Endothelial cell of hepatic sinusoid (primary cell): ENCODE data around the gene NAP1L4.

Experiments used
- in situ Hi-C: cut with HindIII; loops from 2 replicates; pipeline ENCODE4 v1.10.0; 2017; ENCODE audit warnings: low sequenced_read_pairs

NAP1L4 gene

DNA sequence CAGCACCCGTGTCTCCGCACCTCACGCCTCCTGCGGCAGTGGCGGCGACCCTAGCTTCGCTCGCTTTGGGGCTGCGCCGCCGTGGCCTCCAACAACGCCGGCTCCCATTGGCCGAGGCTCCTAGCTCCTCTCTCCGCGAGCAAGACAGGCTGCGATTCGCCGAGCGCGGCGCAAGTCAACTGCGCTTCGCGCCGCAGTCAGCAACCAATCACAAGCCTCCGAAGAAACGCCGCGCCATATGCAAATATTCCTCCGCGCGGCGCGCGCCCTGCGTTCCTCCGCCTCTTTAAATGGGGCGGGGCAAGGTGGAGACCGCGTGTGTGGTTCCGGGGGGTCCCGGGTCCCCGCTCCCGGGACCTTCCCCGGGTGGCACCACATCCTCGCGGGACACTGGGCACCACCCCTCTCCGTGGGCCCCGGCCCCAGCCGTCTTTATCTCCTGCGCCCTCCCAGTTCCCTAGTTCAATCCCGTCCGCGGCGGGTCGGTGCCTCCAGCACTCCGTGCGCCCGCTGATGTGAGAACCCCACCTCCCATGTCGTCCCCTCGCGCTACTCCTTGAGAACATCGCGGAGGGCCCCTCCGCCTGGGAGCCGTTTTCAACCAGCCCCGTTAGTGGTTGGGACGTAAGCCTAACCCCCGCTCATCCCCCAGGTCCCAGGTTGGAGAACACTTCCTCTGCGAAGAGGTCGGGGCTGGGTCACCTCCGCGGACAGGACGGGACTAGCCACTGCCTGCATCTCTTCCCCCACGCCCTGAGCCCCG lies at the start of gene NAP1L4:
Gene NAP1L4 (minus strand): TSS at position 96 of the 763 bp plus-strand sequence. CDS start 13,109 bp downstream, outside the sequence.
- in situ Hi-C loops = loop anchor here (5.0 kb wide), 1 partner anchor 40 kb away; no protein-coding TSS in a partner anchor

DNA sequence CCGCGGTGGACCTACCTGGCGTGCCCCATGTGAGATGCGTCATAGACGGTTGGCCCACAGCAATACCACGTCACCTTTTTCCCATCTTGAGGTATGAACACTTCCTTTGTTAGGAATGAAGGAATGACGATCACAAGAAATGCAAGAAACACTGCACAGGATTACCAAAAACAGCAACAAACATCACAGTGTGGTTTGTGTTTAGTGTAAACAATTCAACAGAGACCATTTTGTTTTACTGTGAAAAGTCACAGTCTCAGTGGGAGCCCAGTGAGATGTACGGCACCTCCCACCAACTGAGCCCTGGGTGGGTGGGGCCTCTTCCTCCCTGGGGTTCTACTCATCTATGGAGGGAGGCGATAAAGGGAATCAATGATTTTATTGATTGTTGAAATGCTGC lies 48.8 kb upstream of the NAP1L4 start:
- in situ Hi-C loops = no loop called here

DNA sequence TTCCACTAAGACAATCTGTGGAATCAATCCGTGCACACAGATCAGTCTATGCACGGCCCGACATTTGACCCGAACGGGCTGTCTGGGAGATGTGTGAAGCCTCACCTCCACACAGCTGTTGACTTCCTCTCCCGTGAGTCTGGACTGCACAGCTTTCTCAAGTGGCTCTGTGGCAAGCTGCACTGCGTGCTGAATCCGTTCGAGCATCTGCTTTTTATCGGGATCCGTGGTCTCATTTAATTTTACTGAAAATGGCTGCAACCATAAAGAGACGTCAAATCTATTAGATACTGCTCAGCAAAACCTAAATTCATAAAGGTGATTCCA lies 45.8 kb upstream of the NAP1L4 start:
- in situ Hi-C loops = loop anchor here (5.0 kb wide), 3 partner anchors 36 to 174 kb away; no protein-coding TSS in a partner anchor

DNA sequence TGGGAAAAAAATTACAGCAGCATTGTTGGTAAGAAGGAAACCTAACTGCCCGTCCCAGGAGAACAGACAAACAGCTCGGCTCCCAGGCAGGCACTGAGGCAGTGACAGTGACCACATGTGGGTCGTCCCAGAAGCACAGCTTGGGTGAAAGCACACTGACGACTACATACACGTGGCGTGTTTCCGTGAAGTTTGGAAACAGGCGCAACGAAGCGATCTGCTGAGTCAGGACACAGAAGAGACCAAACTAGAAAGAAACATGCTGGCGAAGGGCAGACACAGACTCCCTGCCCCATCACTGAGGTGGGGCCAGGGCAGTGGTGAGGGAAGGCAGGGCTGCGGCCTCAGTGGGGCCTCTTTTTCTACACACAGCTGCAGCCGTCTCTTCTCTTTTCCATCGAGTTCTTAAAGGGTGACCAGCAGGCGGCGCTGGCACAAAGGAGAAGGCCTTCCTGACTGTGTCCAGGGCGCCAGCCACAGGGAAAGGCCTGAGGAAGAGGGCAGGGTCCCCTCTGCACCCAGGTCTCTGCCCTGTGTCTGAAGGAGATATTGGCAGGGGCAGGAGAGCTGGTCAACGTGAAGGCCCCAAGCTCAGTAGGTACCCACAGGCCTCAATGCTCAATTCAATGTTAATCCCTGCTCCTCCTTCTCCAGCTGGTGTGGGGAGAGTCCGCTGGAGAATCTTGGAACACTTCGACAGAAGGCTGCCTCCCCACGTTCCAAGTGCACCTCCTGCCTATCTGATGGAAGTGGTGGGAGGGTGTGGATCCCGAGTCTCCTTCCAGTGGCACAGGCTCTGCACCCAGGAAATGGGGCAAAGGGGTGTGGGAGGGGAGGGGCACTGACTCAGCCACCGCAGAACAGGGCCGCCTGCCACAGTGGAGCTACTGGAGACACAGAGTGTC lies 45.2 kb upstream of the NAP1L4 start:
- in situ Hi-C loops = loop anchor here (5.0 kb wide), 3 partner anchors 35 to 175 kb away; no protein-coding TSS in a partner anchor

- in situ Hi-C loops = loop anchor here (5.0 kb wide), 3 partner anchors 34 to 176 kb away; no protein-coding TSS in a partner anchor
These were observed 44.3 kb upstream of the NAP1L4 start for GRCh38 chr11:3036419-3036818.

GRCh38 chr11:3035333-3035732 lies 43.2 kb upstream of the NAP1L4 start:
- in situ Hi-C loops = loop anchor here (5.0 kb wide), 3 partner anchors 33 to 177 kb away; no protein-coding TSS in a partner anchor

DNA sequence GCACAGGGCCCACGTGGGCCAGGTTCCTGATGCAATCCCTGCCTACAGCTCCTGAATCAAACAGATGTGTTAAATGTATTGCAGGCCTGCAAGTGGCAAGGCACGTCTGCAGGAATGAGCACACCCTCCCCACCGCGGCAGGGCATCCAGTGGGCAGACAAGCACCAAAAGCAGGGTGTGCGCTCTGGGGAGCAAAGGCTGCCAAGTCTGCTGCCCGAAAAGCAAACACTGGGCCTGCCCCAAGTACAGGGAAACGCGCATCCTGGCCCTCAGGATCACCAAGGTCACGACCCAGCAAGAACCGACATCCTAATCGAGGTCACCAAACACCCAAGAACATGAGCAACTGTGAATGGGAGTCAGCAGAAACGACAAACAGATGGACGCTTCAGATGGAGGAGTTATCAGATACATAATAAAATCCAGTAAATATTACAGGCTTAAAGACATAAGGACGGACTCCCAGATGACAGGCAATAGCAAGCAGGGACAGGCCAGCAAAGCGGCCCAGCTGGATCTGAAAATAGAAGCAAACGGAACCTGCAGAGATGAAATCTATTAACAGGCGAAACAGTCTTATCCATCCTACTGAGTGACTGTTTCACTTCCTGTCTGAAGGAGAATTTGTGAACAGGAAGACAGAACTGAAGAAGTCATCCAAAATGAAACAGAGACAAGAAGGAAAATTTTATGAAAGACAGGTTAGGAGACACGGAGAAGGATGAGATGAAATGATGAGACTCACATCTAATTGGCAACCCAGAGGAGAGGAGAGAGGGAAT lies 38.4 kb upstream of the NAP1L4 start:
- in situ Hi-C loops = no loop called here

DNA sequence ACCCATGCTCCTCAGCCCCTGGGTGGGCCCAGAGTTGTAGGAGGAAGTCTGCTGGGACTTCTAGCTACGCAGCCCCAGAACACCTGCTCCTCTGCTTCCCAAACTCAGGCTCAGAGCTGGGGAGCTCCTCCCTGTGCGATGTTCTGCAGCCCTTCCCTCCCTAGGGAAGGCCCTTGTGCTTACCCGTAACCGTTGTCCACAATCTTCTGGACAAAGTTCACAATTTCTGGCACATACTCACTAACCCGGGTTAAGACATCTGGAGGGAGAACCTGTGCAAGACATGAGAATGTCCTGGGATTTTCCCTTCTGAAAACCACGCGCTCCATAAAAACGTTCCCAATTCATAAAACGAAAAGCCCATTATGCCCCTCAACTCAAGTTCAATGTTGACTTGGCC lies 36.7 kb upstream of the NAP1L4 start:
- in situ Hi-C loops = no loop called here

DNA sequence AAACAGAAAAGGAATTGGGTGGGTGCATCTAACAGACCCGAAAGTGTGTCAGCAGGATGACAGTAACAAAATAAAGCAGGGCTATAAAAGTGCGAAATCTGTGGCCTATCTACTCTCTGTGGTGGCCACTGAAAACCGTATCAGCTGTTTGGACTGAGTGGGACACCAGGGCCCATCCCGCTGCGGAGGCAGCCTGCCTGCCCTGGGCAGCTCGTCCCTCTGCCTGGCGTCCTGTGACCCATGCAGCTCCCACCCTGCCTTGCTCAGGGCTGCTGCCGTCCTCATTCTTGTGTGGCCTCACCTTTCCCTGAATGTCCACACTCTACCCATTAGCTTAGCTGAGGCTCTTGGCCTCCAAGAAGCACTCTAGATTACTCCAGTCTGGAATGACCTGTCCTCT lies 34.7 kb upstream of the NAP1L4 start:
- in situ Hi-C loops = no loop called here

DNA sequence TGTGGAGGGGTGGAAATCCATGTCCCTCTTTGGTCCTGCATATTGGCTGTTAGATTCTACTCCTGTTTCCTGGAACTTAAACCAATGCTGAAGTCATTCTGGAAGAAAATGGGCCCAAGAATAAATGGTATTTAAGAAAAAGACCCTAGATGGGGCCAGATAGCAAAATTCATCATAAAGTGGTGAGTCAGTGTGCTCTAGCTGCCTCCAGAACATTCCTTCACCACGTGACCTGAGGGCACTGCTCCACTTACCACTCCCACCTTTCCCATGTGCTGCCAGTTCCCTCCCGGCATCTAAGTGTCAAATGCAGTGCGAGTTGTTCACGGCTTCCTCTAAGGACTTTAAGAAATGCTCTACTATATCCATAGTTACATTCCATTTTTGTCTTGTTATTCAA lies 30.9 kb upstream of the NAP1L4 start:
- in situ Hi-C loops = no loop called here

- in situ Hi-C loops = no loop called here
These were observed 30.3 kb upstream of the NAP1L4 start for GRCh38 chr11:3022300-3022967.

GRCh38 chr11:3021125-3021524 lies 29.0 kb upstream of the NAP1L4 start:
- in situ Hi-C loops = no loop called here

DNA sequence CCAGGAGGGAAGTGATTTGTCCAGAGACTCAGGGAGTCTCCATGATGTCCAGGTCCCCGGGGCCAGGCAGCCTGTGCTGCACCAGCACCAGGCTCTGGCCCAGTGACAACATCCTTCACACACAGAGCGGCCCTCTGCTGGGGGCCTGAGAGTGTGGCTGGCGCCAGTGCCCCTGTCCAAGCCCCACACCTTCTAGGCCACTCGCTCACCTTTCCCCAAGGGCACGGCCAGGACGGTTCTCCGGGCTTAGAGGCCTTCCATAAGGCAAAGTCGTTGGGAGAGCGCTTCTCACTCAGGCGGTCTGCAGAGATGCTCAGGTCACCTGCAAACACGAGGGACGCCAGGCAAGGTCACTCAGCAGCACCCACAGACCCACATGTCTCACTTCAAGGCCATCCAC lies 27.9 kb upstream of the NAP1L4 start:
- in situ Hi-C loops = no loop called here

GRCh38 chr11:3018596-3018995 lies 26.5 kb upstream of the NAP1L4 start:
- in situ Hi-C loops = no loop called here

DNA sequence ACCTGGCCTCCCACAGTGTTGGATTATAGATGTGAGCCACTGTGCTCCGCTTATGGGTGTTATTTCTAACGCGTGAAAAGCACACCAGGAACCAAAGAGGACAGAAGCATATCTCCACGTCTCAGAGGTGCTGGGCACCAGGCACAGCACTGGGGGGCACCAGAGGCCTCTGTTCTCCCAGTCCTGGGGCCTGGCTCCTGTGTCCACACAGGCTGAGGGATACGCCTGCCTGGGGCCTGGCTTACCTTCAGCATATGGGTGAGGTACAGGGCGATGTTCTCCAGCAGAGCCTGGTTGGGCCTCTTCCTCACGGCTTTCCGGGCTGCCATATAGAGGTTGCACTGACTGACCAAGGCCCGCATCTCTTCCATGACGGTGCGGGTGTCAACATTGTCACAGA lies 24.7 kb upstream of the NAP1L4 start:
- in situ Hi-C loops = no loop called here

- in situ Hi-C loops = no loop called here
These were observed 23.7 kb upstream of the NAP1L4 start for GRCh38 chr11:3015796-3016195.

DNA sequence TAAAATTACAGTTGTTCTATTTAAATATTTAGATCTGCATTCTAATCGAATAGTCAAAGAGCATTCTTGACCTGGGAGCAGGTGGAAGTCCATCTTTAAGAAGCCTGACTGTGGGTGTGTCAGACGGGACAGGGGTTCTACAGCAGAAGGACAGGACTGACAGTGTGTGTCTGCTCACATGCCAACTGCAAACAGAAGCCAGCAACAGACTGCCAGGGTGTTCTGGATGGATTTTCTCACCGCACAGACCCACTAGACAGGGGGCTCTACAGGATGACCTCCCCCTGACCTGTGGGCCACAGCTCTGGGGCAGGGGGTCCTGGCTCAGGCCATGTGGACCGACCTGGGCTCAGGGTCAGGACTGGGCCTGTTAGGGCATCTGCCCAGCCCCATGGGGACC lies 22.8 kb upstream of the NAP1L4 start:
- in situ Hi-C loops = no loop called here

GRCh38 chr11:3014057-3014938 lies 22.2 kb upstream of the NAP1L4 start:
- in situ Hi-C loops = no loop called here
